ENCODE results near the gene BCKDHA.

Gene BCKDHA

DNA sequence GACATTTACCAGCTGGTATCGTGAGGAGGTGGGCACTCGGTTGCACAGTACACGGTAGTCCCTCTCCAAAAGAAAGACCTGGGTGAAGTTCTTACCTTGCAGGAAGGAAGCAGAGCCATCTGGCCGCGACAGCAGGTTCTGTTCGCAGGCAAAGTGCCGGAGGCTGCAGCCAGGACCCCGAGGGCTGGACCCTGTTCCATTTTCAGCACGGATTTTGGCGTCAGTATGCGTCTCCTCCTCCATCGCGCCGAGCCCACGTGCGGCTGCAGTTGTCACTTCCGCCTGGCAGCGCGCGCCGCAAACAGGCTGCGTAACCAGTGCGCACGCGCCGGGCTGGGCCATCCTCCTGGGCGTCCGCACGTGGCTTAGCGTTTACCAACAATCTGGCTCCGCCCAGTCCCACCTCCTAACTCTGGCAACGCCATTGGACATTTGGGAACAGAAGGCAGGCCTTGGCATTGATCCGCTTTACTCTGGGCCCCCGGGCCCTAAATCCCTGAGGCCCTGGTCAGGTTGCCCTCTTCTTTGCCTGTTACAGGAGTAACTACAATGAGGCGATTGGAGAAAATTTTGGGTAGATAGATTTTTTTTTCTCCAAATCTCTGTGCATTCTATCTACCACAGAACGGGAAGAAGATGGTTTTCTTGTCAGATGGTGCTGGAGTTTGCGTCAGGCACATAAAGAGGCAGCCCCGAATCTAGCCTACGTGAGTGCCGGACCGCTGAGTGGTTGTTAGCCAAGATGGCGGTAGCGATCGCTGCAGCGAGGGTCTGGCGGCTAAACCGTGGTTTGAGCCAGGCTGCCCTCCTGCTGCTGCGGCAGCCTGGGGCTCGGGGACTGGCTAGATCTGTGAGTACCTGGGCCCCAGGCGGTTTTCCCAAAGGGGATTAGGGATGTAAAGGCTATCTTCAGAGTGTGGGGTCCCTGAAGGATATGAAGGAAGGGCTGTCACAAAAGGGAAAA, at the start of gene BCKDHA, which contains the start of gene EXOSC5:
BCKDHA (plus strand) TSS at position 733 of the 964 bp plus-strand sequence; CDS start at position 743, 10 bp downstream.
EXOSC5 (minus strand) TSS at position 274 of the 964 bp plus-strand sequence; CDS start at position 243, 31 bp downstream.
- peak; percentile 99 for DNase-seq (ENCODE audit: low spot score)

DNA sequence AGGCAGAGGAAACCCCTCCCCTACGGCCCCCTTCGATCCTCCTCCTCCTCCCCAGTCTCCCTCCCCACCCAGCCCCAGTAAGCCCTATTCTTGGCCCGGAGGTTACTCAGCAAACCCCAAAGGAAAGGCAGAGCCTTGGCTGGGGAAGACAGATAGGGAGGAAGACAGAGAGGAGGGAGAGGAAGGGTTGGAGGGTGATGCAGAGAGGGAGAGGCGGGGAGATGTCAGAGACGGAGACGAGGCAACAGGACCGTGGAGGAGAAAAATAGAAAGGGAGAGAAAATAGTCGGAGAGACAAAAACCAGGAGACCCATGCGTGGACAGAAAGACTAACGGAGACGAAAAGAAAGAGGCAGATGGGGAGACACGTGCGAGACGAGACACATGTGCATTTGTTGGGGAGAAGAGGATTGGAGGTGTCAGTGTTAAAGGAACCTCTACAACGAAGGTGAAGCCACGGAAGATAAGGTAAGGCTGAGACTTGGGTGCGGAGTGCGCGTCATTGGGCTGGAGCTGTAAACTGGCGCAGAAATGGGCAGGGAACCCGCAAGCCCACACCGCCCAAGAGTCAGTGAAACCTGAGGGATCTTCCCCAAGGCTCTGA, 46.8 kb upstream of the BCKDHA start:
- peak; percentile 18 for DNase-seq (ENCODE audit: low spot score)

- peak; percentile 86 for DNase-seq (ENCODE audit: low spot score)
Measured at GRCh38 chr19:41351339-41352245, 46.0 kb upstream of the BCKDHA start.

DNA sequence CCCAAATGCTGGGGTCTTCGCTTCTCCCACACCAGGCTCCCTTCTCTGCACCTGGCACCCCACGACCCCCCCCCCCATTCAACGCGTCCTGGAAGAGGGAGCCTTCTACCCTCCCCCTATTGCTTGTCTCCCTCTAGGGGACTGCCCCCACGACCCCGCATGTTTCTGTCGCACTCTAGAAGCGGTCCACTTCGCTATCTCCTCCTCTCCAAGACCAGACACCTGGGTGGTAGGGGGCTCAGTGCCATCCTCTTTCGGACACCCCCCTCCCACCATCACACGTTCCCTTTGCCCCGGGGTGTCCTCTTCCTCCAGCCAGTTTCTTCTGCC, 45.4 kb upstream of the BCKDHA start:
- DNase-seq (ENCODE audit: low spot score), result no peak

- peak; percentile 84 for DNase-seq (ENCODE audit: low spot score)
Measured at GRCh38 chr19:41352609-41353465, 44.8 kb upstream of the BCKDHA start.

DNA sequence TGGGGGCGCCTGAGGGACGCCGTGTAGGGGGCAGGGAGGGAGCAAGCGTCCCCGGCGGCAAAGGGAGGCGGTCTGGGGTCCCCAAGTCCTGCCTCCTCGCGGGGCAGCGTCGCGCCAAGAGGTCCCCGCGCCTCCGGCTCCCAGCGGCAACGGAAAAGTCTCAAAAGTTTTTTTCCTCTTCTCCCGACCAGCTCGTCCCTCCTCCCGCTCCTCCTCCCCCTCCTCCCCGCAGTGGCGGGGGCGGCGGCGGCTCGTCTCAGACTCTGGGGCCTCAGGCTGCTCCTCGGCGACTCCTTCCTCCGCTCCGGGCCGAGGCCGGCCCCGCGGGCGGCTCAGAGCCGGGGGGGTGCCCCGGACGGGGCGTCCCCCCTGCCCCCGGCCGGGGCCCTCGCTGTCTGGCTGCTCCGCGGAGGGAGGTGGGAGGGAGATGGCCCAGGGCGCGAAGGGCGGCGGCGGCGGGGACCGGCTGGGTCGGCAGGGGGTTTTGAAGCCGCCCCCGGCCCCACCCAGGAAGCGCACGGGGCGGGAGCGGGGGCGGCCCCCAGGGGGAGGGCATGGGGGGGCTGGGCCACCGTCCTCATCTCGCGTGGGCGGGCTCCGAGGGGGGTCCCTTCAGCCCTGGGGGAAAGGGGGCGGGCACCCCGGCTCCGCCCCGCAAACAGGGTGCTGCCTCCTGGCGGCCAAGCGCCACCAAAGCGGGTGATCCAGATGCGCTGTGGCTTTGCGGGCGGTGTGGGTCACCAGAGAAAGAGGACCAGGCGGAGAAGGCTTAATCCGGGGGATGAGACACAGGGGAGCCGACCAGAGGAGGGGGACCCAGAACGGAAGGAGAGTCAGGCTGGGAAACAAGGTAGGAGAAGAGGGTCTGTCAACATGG, 43.9 kb upstream of the BCKDHA start, which contains the start of gene TGFB1:
TGFB1 (minus strand) TSS at position 457 of the 877 bp plus-strand sequence. CDS start 878 bp downstream, outside the sequence.
- peak; percentile 93 for DNase-seq (ENCODE audit: low spot score)

DNA sequence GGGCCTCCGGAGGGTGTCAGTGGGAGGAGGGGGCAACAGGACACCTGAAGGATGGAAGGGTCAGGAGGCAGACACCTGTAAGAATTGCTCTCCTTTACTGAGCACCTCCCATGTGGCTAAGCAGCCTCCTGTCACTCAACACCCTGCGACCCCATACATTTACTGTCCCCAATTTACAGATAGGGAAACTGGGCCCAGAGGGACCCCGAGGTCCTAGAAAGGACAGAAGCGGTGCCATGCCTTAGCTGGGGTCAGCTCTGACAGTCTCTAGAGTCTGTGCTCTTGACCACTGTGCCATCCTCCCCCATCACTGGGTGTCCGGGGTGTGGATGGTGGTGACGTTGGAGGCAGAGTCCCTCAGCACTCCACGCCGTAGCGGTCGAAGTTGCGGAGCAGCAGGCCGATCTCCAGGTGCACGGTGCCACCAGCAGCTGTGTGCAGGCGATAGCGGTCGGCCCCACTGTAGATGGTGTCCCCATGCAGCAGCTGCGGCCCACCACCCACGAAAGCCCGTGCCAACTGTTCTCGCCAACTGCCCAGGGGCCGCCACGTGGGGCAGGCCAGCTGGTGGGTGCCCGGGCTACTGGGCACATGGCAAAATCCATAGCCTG, 43.2 kb upstream of the BCKDHA start:
- DNase-seq (ENCODE audit: low spot score), result no peak

GRCh38 chr19:41355035-41355434, 42.6 kb upstream of the BCKDHA start:
- DNase-seq (ENCODE audit: low spot score), result no peak

- DNase-seq (ENCODE audit: low spot score), result no peak
Measured at GRCh38 chr19:41355802-41356201, 41.8 kb upstream of the BCKDHA start.

GRCh38 chr19:41356984-41357739, 40.5 kb upstream of the BCKDHA start:
- no peak for DNase-seq (ENCODE audit: low spot score)

DNA sequence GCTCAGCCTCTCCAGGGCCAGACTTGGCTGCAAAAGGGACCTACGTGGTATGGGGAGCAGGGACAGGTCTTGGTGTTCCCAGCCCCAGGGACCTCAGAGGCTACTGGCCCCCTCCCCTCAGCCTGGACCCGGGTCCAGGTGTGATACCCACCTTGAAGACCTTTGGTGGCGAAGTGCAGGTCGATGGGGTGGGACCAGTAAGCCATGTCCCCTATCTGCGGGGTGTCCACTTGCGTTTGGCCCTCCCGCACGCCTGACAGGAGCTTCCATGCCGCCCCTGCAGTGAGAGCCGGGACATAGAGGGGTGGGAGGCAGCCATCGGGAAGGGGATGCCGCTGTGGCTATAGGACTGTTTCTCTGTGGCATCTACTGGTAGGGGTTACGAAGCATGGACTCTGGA, 39.9 kb upstream of the BCKDHA start:
- no peak for DNase-seq (ENCODE audit: low spot score)

DNA sequence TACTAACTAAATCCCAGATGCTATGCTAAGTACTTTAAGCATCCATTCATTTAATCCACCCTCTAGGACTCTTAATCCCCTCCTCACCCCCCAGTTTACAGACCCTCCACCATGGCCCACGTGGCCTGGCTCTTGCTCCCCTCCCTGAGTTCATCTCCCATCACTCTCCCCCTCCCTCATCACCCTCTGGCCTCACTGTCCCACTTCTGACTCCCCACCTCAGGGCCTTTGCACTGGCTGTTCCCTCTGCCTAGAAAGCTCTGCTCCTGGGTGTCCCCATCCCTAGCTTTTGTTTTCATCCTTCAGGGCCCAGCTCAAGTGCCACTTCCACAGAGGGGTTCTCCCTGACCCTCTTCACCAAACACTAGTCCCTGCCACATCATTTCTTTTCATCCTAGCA, 37.9 kb upstream of the BCKDHA start:
- no peak for DNase-seq (ENCODE audit: low spot score)

- DNase-seq (ENCODE audit: low spot score), result no peak
Measured at GRCh38 chr19:41362143-41362847, 35.3 kb upstream of the BCKDHA start.

- no peak for DNase-seq (ENCODE audit: low spot score)
Measured at GRCh38 chr19:41363371-41363752, 34.3 kb upstream of the BCKDHA start.

DNA sequence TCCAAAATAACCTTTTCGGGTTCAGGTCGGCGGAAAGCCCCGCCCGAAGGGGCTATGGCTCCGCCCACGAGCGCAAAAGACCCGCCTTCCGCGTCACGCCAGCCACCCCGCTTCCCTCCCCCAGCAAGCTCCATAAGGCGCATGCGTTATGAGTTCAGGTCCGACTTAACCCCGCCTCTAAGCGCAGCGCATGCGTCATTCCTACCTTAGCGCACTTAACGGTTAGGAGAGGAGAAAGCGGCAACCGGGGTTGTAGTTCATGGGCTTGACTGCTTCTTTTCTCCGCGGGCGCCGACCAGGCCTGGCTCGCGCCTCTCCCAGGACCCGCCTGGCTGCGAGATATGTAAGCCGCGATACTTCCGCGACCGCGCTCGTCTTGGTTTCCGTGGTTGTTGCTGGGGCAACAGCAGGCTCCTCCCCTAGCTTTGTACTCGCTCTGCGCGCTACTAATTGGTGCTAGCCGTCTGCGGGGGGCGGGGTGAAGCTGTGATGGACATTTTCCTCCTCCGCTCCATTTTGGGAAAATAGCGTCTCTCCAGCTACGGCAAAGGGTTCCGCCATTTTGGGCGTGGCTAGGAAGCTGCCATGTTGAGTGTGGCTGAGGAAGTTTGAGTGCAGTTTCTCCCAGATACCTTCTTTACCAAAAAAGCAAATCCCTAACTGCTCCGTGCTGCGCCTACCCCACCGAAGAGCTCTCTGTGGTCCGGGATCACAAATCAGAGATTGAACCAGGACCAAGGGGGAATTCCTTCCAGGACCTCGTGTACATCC, 33.7 kb upstream of the BCKDHA start, which contains the start of gene B9D2:
B9D2 (minus strand) TSS at position 397 of the 771 bp plus-strand sequence. CDS start 630 bp downstream, outside the sequence.
- peak; percentile 94 for DNase-seq (ENCODE audit: low spot score)

- no peak for DNase-seq (ENCODE audit: low spot score)
Measured at GRCh38 chr19:41364524-41365391, 32.9 kb upstream of the BCKDHA start.
